DMS53 treated with DMSO at 0.1 percent for 48 hours (cell line): ENCODE results near the gene GINS1.

ENCODE experiments used
- DNase-seq: peaks from one replicate; lab custom pipeline; 2025; ENCODE audit not compliant: unreplicated experiment; lab: John Stamatoyannopoulos, UW

The GINS1 gene

GRCh38 chr20:25407311-25408169 is at the start of gene GINS1:
GINS1 (plus strand) TSS chr20:25407673; CDS start chr20:25407821, 148 bp downstream.
- peak; percentile 79 for DNase-seq

- DNase-seq, result no peak
Measured at GRCh38 chr20:25360631-25361286, 46.7 kb upstream of the GINS1 start.

DNA sequence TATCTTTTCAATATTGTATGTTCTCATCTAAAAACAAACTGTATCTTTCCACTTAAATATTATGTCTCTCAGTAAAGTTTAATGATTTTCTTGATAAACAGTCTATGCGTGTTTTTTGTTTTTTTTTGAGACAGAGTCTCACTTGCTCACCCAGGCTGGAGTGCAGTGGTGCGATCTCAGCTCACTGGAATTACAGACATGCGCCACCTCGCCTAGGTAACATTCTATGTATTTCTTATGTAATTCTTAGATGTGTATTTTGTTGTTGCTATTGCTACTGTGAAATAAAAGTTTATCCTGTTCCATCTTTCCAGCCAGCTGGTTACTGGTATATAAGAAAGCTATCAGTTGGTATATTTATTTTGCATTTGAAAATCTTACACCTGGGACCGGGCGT is 46.2 kb upstream of the GINS1 start:
- no peak for DNase-seq

- no peak for DNase-seq
Measured at GRCh38 chr20:25364180-25364788, 43.2 kb upstream of the GINS1 start.

GRCh38 chr20:25364879-25365699 is 42.4 kb upstream of the GINS1 start:
- DNase-seq, result no peak

GRCh38 chr20:25368526-25368925 is 38.9 kb upstream of the GINS1 start:
- no peak for DNase-seq

DNA sequence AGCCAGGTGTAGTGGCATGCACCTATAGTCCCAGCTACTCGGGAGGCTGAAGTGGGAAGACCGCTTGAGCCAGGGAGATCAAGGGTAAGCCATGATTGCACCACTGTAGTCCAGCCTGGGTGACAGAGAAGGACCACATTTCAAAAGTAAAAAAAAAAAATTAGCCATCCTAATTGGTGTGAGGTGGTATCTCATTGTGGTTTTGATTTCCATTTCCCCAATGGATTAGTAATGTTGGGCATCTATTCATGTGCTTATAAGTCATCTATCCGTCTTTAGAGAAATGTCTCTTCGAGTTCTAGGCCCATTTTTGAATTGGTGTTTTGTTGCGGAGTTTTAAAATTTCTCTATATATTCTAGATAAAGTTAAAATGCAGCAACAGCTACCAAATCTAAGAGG is 38.5 kb upstream of the GINS1 start:
- no peak for DNase-seq

- no peak for DNase-seq
Measured at GRCh38 chr20:25369529-25369928, 37.9 kb upstream of the GINS1 start.

DNA sequence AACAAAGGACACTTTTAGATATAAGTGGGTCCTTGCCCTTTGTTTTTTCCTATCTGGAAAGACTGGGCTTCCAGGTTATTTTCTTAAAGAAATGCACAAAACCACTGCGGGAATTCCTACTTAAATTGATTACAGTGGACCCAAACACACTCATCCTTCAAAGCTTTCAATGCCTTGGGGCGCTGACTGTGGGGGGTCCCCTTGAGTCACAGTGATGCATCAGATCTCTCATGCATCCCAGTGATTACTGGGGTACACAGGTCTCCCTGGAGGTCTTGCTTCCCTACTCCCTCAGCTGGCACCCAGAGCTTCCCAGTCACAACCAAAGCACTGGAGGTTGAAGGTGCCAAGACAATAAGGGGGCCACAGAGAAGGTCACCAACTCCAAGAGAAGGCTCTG is 37.5 kb upstream of the GINS1 start:
- DNase-seq, result no peak

DNA sequence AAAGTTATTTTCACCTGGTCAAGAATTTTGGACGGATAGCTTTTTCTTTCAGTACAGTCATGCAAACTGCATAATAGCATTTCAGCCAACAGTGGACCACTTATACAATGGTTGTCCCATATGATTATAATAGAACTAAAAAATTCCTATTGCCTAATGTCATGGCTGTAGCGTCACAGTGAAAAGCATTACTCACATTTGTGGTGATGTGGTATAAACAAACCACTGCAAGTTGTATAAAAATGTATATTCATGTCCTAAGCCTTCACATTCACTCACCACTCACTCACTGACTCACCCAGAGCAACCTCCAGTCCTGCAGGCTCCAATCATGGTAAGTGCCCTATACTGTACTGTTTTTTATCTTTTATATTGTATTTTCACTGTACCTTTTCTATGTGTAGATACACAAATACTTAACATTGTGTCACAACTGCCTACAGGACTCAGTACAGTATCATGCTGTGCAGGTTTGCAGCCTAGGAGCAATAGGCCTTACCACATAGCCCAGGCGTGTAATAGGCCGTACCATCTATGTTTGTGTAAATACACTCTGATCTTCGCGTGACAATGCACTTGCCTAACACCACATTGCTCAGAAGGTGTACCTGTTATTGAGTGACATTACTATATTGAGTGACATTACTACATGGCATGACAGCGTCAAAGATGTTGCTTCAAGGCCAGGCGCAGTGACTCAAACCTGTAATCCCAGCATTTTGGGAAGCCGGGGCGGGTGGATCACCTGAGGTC is 34.7 kb upstream of the GINS1 start:
- DNase-seq, result no peak

GRCh38 chr20:25374842-25375241 is 32.6 kb upstream of the GINS1 start:
- DNase-seq, result no peak

GRCh38 chr20:25376236-25376635 is 31.2 kb upstream of the GINS1 start:
- no peak for DNase-seq

- no peak for DNase-seq
Measured at GRCh38 chr20:25376886-25377285, 30.6 kb upstream of the GINS1 start.

GRCh38 chr20:25378189-25378883 is 29.1 kb upstream of the GINS1 start:
- no peak for DNase-seq

DNA sequence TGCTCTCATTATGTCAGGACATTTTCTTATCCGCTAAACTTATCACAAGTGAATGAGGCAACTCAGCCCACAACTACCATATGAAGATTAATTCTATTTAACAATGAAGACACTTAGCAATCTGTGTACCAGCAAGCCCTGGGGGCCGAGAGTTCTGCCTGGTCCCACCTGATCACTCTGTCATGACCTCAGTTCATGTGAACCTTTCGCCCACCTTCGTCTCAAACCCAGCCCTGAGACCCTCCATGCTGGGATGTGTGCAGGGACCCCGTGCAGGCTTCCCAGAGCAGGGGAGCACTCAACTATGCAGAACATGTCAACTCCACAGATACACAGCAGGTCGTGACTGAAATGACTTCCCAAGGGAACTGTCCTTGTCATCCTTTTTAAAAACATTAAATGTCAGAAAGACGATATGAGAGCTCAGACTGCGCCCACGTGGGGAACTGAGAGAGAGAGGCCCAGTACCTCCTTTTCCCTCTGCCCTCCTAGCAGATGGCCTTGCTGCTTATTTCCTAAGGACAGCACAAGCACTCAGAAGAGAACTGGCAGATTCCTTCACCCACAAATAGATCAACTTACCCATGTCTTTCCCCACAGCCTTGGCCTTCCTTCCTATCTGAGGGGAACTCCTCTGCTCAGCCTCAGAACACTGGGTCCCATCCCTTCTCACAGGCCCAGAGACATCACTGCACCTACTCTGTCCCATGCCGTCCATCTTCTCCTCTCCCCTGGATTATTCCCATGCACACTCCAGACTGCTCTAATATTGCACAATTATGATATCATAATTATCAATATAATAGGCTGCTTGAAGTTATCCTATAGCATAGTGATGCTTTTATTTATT is 28.4 kb upstream of the GINS1 start:
- no peak for DNase-seq

DNA sequence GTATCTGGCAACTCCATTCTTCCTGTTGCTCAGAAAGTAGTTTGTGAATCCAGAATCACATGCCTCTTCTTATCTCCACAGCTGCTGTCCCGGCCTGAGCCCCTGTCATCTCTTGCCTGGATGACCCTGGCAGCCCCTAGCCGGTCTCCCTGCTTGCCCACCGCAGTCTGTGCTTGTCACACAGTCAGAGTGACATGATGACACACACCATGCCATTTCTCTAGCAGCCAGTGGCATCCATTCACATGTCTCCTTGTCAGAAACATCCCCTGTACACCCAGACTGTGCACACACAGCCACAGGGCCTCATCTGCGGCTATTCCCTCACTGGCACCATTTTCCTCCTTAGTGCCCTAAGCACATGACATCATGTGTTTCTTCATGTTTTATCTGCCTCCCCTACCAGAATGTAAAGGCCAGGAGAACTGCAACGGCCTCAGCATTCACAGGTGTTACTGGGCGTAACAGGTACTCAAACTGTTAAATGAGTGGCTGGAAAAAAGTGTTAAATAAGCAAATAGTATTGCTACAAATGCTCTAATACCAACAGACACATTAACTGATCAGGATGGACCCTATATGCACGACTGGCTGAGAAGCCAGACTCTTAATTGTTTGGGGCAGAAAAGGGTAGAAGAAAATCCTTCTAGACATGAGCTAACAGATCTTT is 26.4 kb upstream of the GINS1 start:
- no peak for DNase-seq

GRCh38 chr20:25382704-25383370 is 24.6 kb upstream of the GINS1 start:
- no peak for DNase-seq

- DNase-seq, result no peak
Measured at GRCh38 chr20:25389401-25389857, 18.0 kb upstream of the GINS1 start.
